ENCODE measurements around the gene ASTL.

DNA sequence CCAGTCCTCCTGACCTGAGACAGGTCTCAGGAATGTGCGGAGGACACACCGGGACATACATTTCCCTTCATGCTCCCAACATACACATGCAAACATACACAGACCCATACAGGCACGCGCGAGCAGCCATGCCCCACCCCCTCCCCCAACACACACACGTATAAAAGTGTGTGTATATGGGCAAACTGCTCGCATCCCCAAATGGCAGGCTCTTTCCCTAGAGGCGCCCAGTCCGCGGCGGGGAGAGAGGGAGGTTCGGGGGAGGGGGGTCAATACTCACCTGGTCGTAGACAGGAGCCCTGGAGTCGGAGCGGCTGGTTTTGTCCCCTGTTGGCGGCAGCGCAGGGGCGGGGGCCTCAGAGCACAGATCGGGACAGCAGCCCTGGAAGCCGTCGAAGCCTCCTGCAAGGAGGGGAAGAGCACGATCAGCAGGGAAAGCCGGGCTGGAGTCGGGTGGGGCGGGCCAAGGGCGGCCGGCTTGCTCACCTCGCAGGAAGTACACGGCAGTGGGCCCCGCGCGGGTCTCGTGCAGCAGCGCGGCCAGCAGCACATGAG, 6.3 kb upstream of the ASTL start:
- TF ChIP-seq CTCF (IDR thresholded peaks at IDR 0.05; ENCODE audit: borderline replicate concordance, extremely low read depth, low read length, poor library complexity, severe bottlenecking): no peak
- no peak for TF ChIP-seq EZH2 (IDR thresholded peaks at IDR 0.05; ENCODE audit: borderline replicate concordance, low read depth, low read length, severe bottlenecking)

All from DND-41 (cell line).